ENCODE measurements around the gene KLK8.
"Not testable (repeated sequence)": the region's sequence is repeated elsewhere in the genome, so short reads cannot be mapped to it uniquely, and the experiment has no call there.

KLK8 gene

DNA sequence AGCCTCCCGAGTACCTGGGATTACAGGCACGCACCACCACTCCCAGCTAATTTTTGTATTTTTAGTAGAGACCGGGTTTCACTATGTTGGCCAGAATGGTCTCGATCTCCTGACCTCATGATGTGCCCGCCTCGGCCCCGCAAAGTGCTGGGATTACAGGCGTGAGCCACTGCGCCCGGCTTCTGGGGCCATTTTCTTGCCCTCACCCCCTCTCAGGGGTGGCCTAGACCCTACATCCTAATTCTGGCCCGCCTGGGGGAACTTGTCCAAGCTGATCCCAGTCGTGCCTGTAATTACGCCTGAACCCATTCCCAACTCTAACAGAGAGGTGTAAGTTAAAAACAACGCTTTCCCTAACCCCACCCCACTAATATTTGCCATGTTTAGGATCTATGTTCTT is 17.0 kb downstream of the KLK8 start:
- H3K4me3 ChIP-seq (ENCODE audit: low read depth, low read length), result not testable (repeated sequence)

DNA sequence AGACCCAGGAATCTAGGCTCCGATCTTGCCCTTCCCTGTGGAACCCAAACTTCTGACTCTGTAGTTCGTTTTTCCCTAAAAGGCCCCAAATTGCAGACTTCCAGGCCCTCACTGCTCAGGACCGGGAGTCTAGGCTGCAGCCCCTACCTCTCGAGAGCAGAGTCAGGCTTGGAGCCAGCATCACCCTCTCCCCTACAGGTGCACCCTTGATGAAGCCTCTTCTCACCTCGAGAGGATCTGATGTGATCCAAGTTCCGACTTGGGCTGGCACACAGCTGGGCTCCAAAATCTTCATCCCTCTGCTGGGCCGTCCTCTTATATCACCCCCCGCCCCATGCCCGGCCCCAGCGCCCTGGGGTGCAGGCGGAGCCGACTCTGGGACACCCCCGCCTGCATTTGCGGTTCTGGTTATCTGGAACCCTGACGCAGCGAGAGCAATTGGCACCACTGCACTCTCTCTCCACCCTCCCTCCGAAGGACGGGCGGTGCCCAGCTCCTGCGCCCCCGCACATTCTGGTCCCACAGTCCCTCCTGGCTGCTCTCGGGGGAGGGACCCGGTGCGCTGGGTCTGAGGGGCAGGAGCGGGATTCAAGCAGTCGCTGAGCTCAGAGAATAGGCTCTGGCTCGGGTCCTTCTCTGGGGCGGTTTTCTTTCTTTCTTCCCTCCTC is 17.6 kb downstream of the KLK8 start, which contains the start of gene KLK7:
KLK7 (minus strand) TSS at position 293 of the 668 bp plus-strand sequence. CDS start 1,518 bp downstream, outside the sequence.
- peak within 1 kb of the TSS; percentile 4 for H3K4me3 ChIP-seq (ENCODE audit: low read depth, low read length)

DNA sequence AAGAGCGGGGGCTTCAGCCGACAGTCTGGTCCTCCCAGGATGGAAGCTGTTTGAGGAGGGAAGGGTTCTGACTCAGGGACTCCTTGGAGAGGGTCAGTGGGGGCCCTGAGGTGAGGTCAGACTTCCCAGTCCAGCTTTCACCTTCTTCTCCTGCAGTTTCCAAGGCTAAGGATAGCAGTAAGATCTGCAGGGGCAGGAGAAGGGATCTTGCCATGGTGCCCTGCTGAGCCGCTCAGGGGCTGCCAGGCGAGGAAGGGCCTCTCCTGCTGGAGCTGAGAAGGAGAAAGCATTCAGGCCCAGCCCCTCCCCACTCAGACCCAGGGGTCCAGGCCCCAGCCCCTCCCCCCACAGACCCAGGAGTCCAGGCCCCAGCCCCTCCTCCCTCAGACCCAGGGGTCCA is 19.2 kb downstream of the KLK8 start:
- no peak overlapping the region for H3K4me3 ChIP-seq (ENCODE audit: low read depth, low read length)

DNA sequence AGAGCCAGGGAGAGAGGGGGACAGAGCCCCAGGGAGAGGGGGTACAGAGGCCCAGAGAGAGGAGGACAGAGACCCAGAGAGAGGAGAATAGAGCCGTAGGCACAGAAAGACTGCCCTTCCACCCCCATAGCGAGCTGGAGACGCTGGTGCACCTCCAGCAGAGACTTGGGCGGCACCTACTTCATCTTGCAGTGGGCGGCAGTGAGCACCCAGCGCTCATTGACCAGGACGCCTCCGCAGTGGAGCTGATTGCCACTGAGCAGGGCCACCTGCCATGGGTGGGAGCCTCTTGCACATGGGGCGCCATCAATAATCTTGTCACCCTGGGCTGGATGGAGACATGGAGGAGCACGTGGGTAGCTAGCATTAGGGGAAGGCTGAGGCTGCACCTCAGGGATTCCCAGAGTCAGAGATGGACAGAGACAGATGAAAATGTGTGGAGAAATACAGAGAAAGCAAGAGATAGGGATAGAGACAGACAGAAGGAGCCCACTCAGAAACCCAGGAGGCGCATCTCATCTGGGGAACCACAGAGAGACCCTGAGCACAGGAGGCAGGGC is 19.7 kb downstream of the KLK8 start:
- H3K4me3 ChIP-seq (ENCODE audit: low read depth, low read length), result no peak overlapping the region

DNA sequence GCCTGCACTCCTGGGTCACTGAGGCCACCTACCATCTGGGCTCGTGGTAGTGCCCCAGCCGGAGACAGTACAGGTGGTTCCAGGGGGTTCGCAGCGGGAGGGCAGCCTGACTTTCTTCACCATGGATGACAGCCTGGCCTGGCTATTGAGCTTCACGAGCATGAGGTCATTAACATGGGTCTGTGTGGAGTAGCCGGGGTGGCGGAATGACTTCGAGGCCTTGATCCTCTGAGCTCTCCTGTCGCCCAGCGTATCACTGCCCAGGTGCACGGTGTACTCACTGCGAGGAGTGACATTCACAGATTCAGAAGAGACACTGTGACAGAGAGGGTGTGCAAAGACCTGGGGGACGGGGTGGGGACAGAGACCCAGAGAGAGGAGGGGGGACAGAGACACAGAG is 21.2 kb downstream of the KLK8 start:
- H3K4me3 ChIP-seq (ENCODE audit: low read depth, low read length), result no peak overlapping the region

DNA sequence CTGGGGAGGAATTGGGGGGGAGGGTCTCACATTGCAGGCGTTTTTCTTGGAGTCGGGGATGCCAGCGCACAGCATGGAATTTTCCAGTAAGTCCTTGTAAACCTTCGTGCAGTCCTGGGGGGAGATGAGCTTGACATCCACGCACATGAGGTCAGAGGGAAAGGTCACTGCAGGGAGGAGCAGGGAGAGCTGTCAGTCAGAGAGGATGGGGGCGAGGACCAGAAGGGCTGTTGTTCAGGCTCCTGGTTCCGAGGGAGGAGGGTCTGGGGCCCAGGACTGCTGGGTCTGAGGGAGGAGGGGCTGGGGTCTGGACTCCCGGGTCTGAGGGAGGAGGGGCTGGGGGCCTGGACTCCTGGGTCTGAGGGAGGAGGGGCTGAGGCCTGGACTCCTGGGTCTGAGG is 21.6 kb downstream of the KLK8 start:
- H3K4me3 ChIP-seq (ENCODE audit: low read depth, low read length), result no peak overlapping the region

- no peak overlapping the region for H3K4me3 ChIP-seq (ENCODE audit: low read depth, low read length)
Measured at GRCh38 chr19:50978772-50979390, 22.5 kb downstream of the KLK8 start.

DNA sequence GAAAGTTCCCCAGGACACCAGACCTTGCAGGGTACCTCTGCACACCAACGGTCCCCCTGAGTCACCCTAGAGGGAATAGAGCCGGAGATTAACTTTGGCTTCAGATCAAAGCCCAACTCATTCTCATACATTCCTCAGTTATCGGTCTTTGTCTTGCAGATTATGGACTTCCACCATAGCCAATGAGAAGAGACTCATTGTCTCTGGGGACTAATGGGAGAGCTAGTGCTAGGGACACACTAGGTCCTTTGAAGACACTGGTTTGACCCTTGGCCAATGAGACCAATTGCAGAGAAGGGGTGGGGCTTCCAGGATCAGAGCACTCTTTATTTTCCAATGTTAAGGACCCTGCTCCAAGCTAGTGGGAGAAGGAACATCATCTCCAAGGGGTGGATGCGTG is 23.8 kb downstream of the KLK8 start:
- no peak overlapping the region for H3K4me3 ChIP-seq (ENCODE audit: low read depth, low read length)

- no peak overlapping the region for H3K4me3 ChIP-seq (ENCODE audit: low read depth, low read length)
Measured at GRCh38 chr19:50975766-50976165, 25.6 kb downstream of the KLK8 start.

DNA sequence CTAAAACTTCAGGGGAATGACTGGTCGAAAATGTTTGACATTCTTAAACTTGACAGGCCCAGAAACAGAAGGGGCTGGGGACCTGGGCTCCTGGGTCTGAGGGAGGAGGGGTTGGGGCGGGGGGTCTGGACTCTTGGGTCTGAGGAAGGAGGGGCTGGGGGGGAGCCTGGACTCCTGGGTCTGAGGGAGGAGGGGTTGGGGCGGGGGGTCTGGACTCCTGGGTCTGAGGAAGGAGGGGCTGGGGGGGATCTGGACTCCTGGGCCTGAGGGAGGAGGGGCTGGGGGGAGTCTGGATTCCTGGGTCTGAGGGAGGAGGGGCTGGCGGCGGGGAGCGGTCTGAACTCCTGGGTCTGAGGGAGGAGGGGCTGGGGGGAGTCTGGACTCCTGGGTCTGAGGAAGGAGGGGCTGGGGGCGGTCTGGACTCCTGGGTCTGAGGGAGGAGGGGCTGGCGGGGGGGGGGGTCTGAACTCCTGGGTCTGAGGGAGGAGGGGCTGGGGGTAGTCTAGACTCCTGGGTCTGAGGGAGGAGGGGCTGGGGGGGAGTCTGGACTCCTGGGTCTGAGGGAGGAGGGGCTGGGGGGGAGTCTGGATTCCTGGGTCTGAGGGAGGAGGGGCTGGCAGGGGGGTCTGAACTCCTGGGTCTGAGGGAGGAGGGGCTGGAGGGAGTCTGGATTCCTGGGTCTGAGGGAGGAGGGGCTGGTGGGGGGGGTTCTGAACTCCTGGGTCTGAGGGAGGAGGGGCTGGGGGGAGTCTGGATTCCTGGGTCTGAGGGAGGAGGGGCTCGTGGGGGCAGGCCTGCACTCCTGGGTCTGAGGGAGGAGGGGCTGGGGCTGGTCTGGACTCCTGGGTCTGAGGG is 26.5 kb downstream of the KLK8 start:
- H3K4me3 ChIP-seq (ENCODE audit: low read depth, low read length), result no peak overlapping the region

- H3K4me3 ChIP-seq (ENCODE audit: low read depth, low read length), result no peak overlapping the region
Measured at GRCh38 chr19:50972795-50973376, 28.5 kb downstream of the KLK8 start.

GRCh38 chr19:50969810-50970209 is 31.6 kb downstream of the KLK8 start:
- not testable (repeated sequence) for H3K4me3 ChIP-seq (ENCODE audit: low read depth, low read length)

- no peak within 1 kb of the TSS for H3K4me3 ChIP-seq (ENCODE audit: low read depth, low read length)
Measured at GRCh38 chr19:50969413-50969760, 32.0 kb downstream of the KLK8 start, which contains the start of gene KLK6. Gene KLK6, minus strand, starts transcription at chr19:50969591. Its CDS starts 1,487 bp downstream, at chr19:50968104.

GRCh38 chr19:50968716-50969412 is 32.5 kb downstream of the KLK8 start:
- H3K4me3 ChIP-seq (ENCODE audit: low read depth, low read length), result no peak overlapping the region

DNA sequence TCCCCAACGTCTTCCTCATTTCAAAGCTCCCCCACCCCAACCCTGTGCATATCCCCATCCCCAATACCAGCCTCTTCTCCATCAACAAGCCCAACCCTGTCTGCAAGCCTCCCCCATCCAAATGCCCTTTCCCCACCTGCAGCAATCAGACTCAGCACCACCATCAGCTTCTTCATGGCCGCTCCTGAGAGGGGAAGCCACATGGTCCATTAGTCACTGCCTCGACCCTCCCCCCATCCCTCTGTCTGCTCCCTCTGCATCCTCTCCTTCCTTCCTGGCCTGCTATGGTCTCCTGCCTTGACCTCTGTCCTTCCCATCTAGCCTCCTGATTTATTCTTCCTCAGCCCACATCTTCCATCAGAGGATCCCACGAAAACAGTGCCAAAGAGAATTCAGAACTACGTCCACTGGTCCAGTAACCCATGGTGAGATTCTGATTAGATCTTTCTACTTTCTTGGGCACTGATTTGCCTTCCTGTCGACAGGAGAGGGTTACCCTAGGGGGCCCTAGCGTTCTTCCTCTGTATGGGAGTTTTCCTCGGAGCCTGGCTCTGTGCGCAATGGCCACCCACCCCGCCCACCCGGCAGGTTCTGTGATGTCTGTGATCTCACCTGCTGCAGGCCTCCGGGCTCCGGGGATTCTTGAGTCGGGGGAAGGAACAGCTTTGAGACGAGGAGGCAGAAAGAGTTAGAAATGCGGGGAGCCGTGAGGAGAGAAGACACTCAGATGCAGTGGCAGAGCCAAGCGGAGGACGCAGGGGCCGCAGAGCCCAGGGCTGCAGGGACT is 33.3 kb downstream of the KLK8 start:
- no peak overlapping the region for H3K4me3 ChIP-seq (ENCODE audit: low read depth, low read length)

- H3K4me3 ChIP-seq (ENCODE audit: low read depth, low read length), result no peak overlapping the region
Measured at GRCh38 chr19:50964266-50964665, 37.1 kb downstream of the KLK8 start.

GRCh38 chr19:50963381-50963780 is 38.0 kb downstream of the KLK8 start:
- H3K4me3 ChIP-seq (ENCODE audit: low read depth, low read length), result no peak overlapping the region

- H3K4me3 ChIP-seq (ENCODE audit: low read depth, low read length), result no peak overlapping the region
Measured at GRCh38 chr19:50962245-50962644, 39.2 kb downstream of the KLK8 start.

GRCh38 chr19:50959731-50960500 is 41.5 kb downstream of the KLK8 start:
- no peak overlapping the region for H3K4me3 ChIP-seq (ENCODE audit: low read depth, low read length)

Measured in iPS-11a (cell line).